PC-3 (cell line): ENCODE data around the gene SRRM5. TPM values are rescaled to one million over a fixed set of nuclear protein-coding genes. Genes with fewer than 3 reads are reported as not detected.

Experiments used
- ATAC-seq: fragments of 200-7000 bp; cut with Tn5 transposase; 2 replicates; pipeline ENCODE4 v1.9.1; 2020; ENCODE audit warnings: mild to moderate bottlenecking, moderate library complexity
- BruUV-seq: library from RNA; stranded (reverse); fragments of 400-500 nt; replicated peaks from 2 replicates; lab custom pipeline; 2021; lab: Mats Ljungman, UMichigan
- CTCF ChIA-PET: fragments of 300-600 bp; sonication (Branson Sonifier 250); formaldehyde crosslinking; loops from one replicate; lab custom pipeline; 2022; ENCODE audit warnings: antibody characterized with exemption; lab: Charles Lee
- POLR2A ChIA-PET: fragments of 300-600 bp; sonication (Branson Sonifier 250); formaldehyde crosslinking; loops from one replicate; lab custom pipeline; 2022; ENCODE audit warnings: antibody characterized with exemption; ENCODE audit not compliant: unreplicated experiment; lab: Charles Lee
- DNase-seq: peaks from one replicate; pipeline ENCODE4 v3.0.0-alpha.2; 2015
- H2AFZ ChIP-seq: fragments of 300-600 bp; sonication (generic); 2 replicates; pipeline ENCODE4 v1.6.0; 2016; ENCODE audit warnings: antibody characterized with exemption, low read length
- H3F3A ChIP-seq: fragments of 300-600 bp; sonication (generic); one replicate; pipeline ENCODE4 v1.6.0; 2017; ENCODE audit warnings: antibody characterized with exemption, low read length, control low read depth, mild to moderate bottlenecking; ENCODE audit not compliant: unreplicated experiment
- H3K27ac ChIP-seq: fragments of 300-600 bp; sonication (generic); 2 replicates; pipeline ENCODE4 v1.5.1; 2016; ENCODE audit warnings: mild to moderate bottlenecking, low read length
- H3K27me3 ChIP-seq: fragments of 300-600 bp; sonication (generic); 2 replicates; pipeline ENCODE4 v1.6.1; 2016; ENCODE audit warnings: low read length, mixed read lengths
- H3K36me3 ChIP-seq: fragments of 300-600 bp; sonication (generic); 2 replicates; pipeline ENCODE4 v1.6.1; 2016; ENCODE audit warnings: low read depth, mixed run types, low read length, mixed read lengths
- H3K4me1 ChIP-seq: fragments of 300-600 bp; sonication (generic); 2 replicates; pipeline ENCODE4 v1.5.1; 2016; ENCODE audit warnings: low read length; ENCODE audit not compliant: insufficient read depth
- H3K4me2 ChIP-seq: fragments of 300-600 bp; sonication (generic); 2 replicates; pipeline ENCODE4 v1.6.0; 2016; ENCODE audit warnings: low read length
- H3K4me3 ChIP-seq: fragments of 300-600 bp; sonication (generic); 2 replicates; pipeline ENCODE4 v1.5.1; 2016; ENCODE audit warnings: mild to moderate bottlenecking, low read length, mixed read lengths
- H3K79me2 ChIP-seq: fragments of 300-600 bp; sonication (generic); 2 replicates; pipeline ENCODE4 v1.6.1; 2017; ENCODE audit warnings: low read length, mixed read lengths
- H3K9ac ChIP-seq: fragments of 300-600 bp; sonication (generic); 2 replicates; pipeline ENCODE4 v1.6.0; 2016; ENCODE audit warnings: mild to moderate bottlenecking, low read length
- H3K9me2 ChIP-seq: fragments of 300-600 bp; sonication (generic); replicated peaks from 2 replicates; pipeline ENCODE4 v1.6.1; 2016; ENCODE audit warnings: mixed run types, low read length, mixed read lengths
- H3K9me3 ChIP-seq: fragments of 300-600 bp; sonication (generic); 2 replicates; pipeline ENCODE4 v1.6.1; 2016; ENCODE audit warnings: low read length, mixed read lengths
- H4K20me1 ChIP-seq: fragments of 300-600 bp; sonication (generic); 2 replicates; pipeline ENCODE4 v1.6.1; 2016; ENCODE audit warnings: low read length, mixed read lengths
- CTCF ChIP-seq: fragments of 300-600 bp; sonication (generic); conservative IDR thresholded peaks from 2 replicates; pipeline ENCODE4 v1.5.1; 2017; ENCODE audit warnings: antibody characterized with exemption, low read depth, mild to moderate bottlenecking, low read length
- EZH2 ChIP-seq: fragments of 300-600 bp; sonication (generic); IDR thresholded peaks from one replicate; pipeline ENCODE4 v1.6.1; 2017; ENCODE audit warnings: antibody characterized with exemption, mild to moderate bottlenecking, low read length; ENCODE audit not compliant: unreplicated experiment
- EZH2phosphoT487 ChIP-seq: fragments of 300-600 bp; sonication (generic); IDR thresholded peaks from 2 replicates; pipeline ENCODE4 v1.6.1; 2018; ENCODE audit warnings: mild to moderate bottlenecking, antibody characterized with exemption, low read length, borderline replicate concordance
- intact Hi-C: fragments of 100-400 bp; cut with micrococcal nuclease; formaldehyde crosslinking; loops from 2 replicates; pipeline ENCODE4 v1.9.0; 2023
- total RNA-seq: library from RNA; depleted of rRNA; stranded (reverse); fragments of >200 nt; gene quantifications from 2 replicates; pipeline ENCODE4 v1.2.3, GENCODE V29; 2014

Gene SRRM5
- total RNA-seq, 1 experiment from 2014 or later, result 0.11 TPM

DNA sequence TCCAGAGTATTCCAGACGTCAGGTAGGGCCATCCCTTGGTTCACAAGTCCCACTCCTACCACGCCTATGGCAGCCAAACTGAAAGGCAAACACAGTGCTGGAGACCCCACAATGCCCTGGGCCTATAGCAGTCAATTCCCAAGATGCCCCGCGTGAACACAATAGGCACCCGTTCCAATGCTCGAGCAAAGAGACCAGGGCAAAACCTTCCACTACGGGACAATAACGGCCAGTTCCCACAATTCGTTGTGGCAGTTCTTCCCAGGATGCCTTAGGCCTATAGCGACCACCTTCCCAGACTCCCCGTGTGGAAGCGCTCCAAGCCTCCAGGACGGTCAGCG, 7.0 kb downstream of the SRRM5 start:
- peak overlapping the region; percentile 93 for H3K4me2 ChIP-seq
- intact Hi-C loops, result no loop called here

DNA sequence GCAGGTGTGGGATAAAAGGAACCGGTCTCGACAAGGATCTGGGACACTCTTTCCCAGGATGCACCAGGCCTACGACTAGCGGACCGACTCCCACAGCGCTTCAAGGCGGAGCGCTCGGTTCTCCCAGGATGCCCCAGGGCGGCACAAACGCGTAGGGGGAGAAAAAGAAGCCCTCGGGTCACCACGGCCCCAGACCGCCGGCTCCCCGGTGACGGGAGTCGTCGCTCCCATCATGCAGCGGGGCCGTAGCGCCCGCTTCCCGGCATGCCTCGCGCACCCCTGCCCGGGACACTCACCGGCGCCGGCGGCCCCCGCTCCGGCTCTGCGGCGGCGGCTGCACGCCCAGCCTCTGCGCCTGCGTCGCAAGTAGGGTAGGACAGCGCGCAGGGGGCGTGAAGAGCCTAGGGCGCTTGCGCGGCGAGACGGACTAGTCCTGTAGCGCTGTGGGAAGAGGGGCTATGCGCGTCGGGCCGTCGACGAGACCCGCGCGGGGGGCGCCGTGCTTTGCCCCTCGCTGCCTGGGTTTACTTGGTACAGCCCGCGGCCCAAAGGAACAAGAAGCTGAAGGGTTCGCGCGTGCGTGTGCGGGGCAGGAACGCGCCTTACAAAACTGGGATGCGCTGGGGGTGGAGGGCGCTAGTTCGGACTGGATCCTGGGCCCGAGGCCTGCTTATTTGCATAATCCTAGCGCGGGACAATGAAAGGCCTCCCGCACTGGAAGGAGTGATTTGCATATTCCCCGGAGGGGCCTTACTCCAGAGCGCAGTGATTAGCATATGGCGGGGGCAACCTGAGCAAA, 7.6 kb downstream of the SRRM5 start, which contains the start of gene ZNF428:
TSS of gene ZNF428 (minus strand) at position 368 of the 799 bp plus-strand sequence. CDS start 5,325 bp downstream, outside the sequence.
- ChIA-PET CTCF (no interaction called here), POLR2A (no interaction called here)
- intact Hi-C loops, result no loop called here
- Histone ChIP-seq H3K27ac (peak within 1 kb of the TSS; percentile 33; the same call in 1 of the 2 replicates), H2AFZ (peak within 1 kb of the TSS; percentile 95), H3K27me3 (no peaks in the 10 kb centered on the region), H3K4me2 (peak within 1 kb of the TSS; percentile 93), H3F3A (no peaks in the 10 kb centered on the region), H3K4me3 (peak within 1 kb of the TSS; percentile 78), H3K79me2 (peaks cover 18% of the 10 kb centered on the region), H3K4me1 (peaks cover 13% of the 10 kb centered on the region), H3K36me3 (no peaks in the 10 kb centered on the region), H3K9ac (peak within 1 kb of the TSS; percentile 80), H3K9me3 (no peaks in the 10 kb centered on the region), H4K20me1 (no peaks in the 10 kb centered on the region), H3K9me2 (no peaks in the 10 kb centered on the region)
- DNase-seq (peak; percentile 74), ATAC-seq (peak; percentile 97)
- BruUV-seq, result no TSS peak
- no peak for TF ChIP-seq EZH2
- no peak for TF ChIP-seq EZH2phosphoT487
- TF ChIP-seq CTCF, result no peak

More for the DNA sequence above, 7.0 kb downstream of the SRRM5 start:
- Histone ChIP-seq H3K27me3 (no peaks in the 10 kb centered on the region), H3F3A (no peaks in the 10 kb centered on the region), H4K20me1 (no peaks in the 10 kb centered on the region), H3K4me3 (peak overlapping the region; percentile 78), H3K36me3 (no peaks in the 10 kb centered on the region), H3K9me3 (no peaks in the 10 kb centered on the region), H3K79me2 (peaks cover 18% of the 10 kb centered on the region), H3K9me2 (no peaks in the 10 kb centered on the region), H3K9ac (peak overlapping the region; percentile 80), H2AFZ (peak overlapping the region; percentile 95), H3K27ac (peak overlapping the region; percentile 33; the same call in 1 of the 2 replicates), H3K4me1 (peaks cover 13% of the 10 kb centered on the region)
- TSS peak; percentile 77 for BruUV-seq
- DNase-seq (peak; percentile 12), ATAC-seq (peak; percentile 10)
- TF ChIP-seq EZH2 (no peak), EZH2phosphoT487 (no peak)
- ChIA-PET CTCF (interaction anchor here (0.7 kb wide), 1 partner anchor 191 kb away, joined by 11 read pairs; no protein-coding TSS in a partner anchor), POLR2A (no interaction called here)

GRCh38 chr19:43620061-43621001, 8.4 kb downstream of the SRRM5 start:
- TF ChIP-seq EZH2 (no peak), CTCF (no peak), EZH2phosphoT487 (no peak)

More at GRCh38 chr19:43620061-43621001, 8.4 kb downstream of the SRRM5 start:
- H4K20me1 ChIP-seq, result no peaks in the 10 kb centered on the region
- no peaks in the 10 kb centered on the region for H3K9me3 ChIP-seq
- no peak overlapping the region; the same call in 1 of the 2 replicates for H3K27ac ChIP-seq
- no peaks in the 10 kb centered on the region for H3K9me2 ChIP-seq
- ChIA-PET CTCF (no interaction called here), POLR2A (no interaction called here)
- ATAC-seq, result no peak
- no peaks in the 10 kb centered on the region for H3F3A ChIP-seq
- peak overlapping the region; percentile 93 for H3K4me2 ChIP-seq
- no peak for DNase-seq
- intact Hi-C loops, result no loop called here
- H3K36me3 ChIP-seq, result no peaks in the 10 kb centered on the region
- BruUV-seq, result TSS peak; percentile 90
- peak overlapping the region; percentile 95 for H2AFZ ChIP-seq
- H3K27me3 ChIP-seq, result no peaks in the 10 kb centered on the region
- peak overlapping the region; percentile 78 for H3K4me3 ChIP-seq
- peak overlapping the region; percentile 80 for H3K9ac ChIP-seq
- H3K79me2 ChIP-seq, result peaks cover 18% of the 10 kb centered on the region
- peaks cover 13% of the 10 kb centered on the region for H3K4me1 ChIP-seq
